ENCODE data around the gene LPP. TPM values are rescaled to one million over a fixed set of nuclear protein-coding genes. Genes with fewer than 3 reads are reported as not detected.

The LPP gene
- total RNA-seq, 4 donors from 2014 or later: 45.9 to 81.1 (median 63.0) TPM

DNA sequence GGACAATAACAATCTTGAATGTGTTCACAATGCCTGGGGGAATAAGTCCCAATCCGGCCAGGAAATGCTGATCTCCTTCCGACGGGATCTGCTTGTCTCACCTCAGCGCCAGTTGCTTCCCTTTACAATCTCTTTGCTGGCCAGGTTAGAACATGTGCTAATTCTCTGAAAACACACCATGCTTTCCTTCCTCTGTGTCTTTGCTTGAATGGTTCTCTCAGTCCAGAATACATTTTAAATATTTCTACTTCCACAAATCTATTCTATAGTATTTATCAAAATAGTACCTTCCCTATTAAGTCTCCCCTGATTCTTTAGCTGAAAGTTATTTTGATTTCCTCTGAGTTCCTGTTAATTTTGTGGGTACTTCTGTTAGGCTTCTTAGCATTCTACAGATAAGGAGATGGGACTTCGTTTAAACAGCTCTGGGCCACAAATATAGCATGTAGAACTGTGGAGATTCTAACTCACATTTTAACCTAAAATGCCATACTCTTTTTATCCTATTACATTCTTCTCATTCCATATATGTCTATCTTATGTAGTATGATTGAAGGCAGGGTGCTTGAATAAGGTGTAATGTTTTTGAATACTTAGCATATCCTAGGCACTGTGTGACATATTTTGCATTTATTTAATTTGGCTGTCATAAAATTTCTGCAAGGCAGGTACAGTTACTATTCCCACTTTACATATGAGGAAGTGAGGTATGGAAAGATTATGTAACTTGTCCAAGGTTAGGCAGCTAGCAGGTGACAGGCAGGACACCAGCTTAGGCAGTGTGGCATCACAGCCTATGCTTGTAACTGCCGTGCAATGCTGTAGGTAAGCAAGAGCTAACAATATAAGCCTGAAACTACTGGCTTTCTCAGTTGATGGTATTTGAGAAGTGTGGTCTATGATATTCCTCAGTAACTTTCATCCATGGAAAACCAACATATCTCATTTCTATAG, 299.8 kb downstream of the LPP start:
- H3K4me3 ChIP-seq (ENCODE audit: low read depth, poor library complexity, severe bottlenecking): no peak overlapping the region
- 92 to 93% methylated on average over 6 of the region's 6 CpGs for WGBS, 2 donors
- no peak for DNase-seq (ENCODE audit: low spot score in 2 of 2)
- intact Hi-C loops (cut with DNase I; ENCODE audit: low total_unique reads): no loop called here
- TF ChIP-seq, protein P1, sequence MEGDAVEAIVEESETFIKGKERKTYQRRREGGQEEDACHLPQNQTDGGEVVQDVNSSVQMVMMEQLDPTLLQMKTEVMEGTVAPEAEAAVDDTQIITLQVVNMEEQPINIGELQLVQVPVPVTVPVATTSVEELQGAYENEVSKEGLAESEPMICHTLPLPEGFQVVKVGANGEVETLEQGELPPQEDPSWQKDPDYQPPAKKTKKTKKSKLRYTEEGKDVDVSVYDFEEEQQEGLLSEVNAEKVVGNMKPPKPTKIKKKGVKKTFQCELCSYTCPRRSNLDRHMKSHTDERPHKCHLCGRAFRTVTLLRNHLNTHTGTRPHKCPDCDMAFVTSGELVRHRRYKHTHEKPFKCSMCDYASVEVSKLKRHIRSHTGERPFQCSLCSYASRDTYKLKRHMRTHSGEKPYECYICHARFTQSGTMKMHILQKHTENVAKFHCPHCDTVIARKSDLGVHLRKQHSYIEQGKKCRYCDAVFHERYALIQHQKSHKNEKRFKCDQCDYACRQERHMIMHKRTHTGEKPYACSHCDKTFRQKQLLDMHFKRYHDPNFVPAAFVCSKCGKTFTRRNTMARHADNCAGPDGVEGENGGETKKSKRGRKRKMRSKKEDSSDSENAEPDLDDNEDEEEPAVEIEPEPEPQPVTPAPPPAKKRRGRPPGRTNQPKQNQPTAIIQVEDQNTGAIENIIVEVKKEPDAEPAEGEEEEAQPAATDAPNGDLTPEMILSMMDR (IDR thresholded peaks at IDR 0.05): no peak
- no peak for TF ChIP-seq POLR2A (IDR thresholded peaks at IDR 0.05)

DNA sequence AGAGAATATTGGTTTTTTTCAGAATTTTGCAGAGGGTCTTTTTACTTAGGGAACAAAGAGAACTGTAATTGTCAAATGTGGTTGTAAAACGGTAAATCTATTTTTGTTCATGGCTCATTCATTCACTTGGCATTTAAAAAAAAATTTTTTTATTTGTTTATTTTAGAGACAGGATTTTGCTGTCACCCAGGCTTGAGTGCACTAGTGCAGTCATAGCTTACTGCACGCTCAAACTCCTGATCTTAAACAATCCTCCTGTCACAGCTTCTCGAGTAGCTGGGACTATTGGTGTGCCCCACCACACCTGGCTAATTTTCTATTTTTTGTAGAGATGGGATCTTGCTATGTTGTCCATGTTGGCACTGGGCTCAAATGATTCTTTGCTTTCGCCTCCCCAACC, 301.8 kb downstream of the LPP start:
- DNase-seq (ENCODE audit: low spot score in 2 of 2): no peak
- intact Hi-C loops (cut with DNase I; ENCODE audit: low total_unique reads): no loop called here
- no peak overlapping the region for H3K4me3 ChIP-seq (ENCODE audit: low read depth, poor library complexity, severe bottlenecking)
- WGBS, 2 donors: 87 to 91% methylated on average over 4 of the region's 4 CpGs
- TF ChIP-seq, protein P1 (IDR thresholded peaks at IDR 0.05): no peak
- TF ChIP-seq POLR2A (IDR thresholded peaks at IDR 0.05): no peak

DNA sequence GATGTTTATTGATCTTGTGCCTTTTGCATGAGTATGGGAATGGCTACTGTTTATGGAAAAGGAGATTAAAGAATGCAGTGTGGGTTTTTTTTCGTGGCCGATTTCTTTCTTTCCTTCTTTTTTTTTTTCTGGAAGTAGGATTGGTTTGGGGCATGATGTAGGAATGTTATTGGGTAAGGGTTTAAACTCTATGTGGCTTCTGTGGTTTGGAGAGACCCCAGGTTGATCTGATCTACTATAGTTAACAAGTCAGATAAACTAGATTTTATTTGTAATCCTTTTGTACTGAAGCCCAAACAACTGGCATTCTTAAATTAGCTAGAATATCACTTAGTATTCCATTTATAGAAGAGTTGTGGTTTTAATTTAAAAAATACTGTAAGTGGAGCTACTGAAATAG, 304.8 kb downstream of the LPP start:
- TF ChIP-seq, protein P1 (IDR thresholded peaks at IDR 0.05): no peak
- no peak for TF ChIP-seq POLR2A (IDR thresholded peaks at IDR 0.05)
- WGBS, 2 donors: 26 to 30% methylated on average over 2 of the region's 2 CpGs
- DNase-seq (ENCODE audit: low spot score in 2 of 2): no peak
- H3K4me3 ChIP-seq (ENCODE audit: low read depth, poor library complexity, severe bottlenecking): no peak overlapping the region
- intact Hi-C loops (cut with DNase I; ENCODE audit: low total_unique reads): no loop called here

DNA sequence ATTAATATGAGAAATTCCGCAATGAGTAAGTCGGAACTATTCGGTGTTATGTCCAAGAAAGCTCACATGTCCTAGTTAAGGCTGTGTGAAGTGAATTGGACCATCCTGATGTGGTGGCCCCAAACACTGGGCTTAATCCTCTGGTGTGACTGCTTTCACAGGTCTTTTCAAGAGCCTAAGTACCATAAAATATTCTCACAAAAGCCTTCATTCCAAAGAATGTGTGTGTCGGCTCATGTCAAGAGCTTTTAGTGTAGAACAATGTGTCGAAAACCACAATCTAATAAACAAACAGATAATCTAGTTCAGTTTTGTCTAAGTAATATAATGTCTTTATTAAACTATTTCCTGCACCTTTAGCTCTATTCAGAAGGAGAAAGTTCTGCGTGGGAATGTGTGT, 311.4 kb downstream of the LPP start:
- no peak for DNase-seq (ENCODE audit: low spot score in 2 of 2)
- H3K4me3 ChIP-seq (ENCODE audit: low read depth, poor library complexity, severe bottlenecking): no peak overlapping the region
- intact Hi-C loops (cut with DNase I; ENCODE audit: low total_unique reads): no loop called here
- WGBS, 2 donors: 89 to 93% methylated on average over 6 of the region's 6 CpGs
- TF ChIP-seq, protein P1 (IDR thresholded peaks at IDR 0.05): no peak
- no peak for TF ChIP-seq POLR2A (IDR thresholded peaks at IDR 0.05)

DNA sequence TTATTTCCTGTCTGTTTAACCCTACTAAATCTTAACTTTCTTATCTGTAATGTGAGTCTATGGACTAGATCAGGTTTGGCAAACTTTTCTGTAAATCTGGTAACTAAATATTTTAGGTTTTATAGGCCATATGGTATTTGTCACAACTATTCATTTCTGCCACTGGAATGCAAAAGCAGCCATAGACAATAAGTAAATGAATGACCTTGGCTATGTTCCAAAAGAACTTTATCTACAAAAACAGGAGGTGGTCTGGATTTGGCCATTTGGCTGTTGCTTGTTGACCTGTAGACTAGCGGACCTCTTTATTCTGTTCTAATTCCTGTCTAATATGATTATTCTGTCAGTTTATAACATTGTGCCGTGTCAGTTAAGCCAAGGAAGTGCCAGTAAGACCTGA, 314.2 kb downstream of the LPP start:
- no peak overlapping the region for H3K4me3 ChIP-seq (ENCODE audit: low read depth, poor library complexity, severe bottlenecking)
- WGBS, 2 donors: 80 to 93% methylated on average over 2 of the region's 2 CpGs
- DNase-seq (ENCODE audit: low spot score in 2 of 2): no peak
- intact Hi-C loops (cut with DNase I; ENCODE audit: low total_unique reads): no loop called here
- TF ChIP-seq, protein P1 (IDR thresholded peaks at IDR 0.05): no peak
- no peak for TF ChIP-seq POLR2A (IDR thresholded peaks at IDR 0.05)
